K562 (cell line): Measurements from ENCODE around the gene LIPE. TPM values are rescaled to one million over a fixed set of nuclear protein-coding genes. Genes with fewer than 3 reads are reported as not detected.

Experiments
- CREBBP ChIP-seq: IDR thresholded peaks from one replicate; pipeline ENCODE4 v1.6.1; 2012; ENCODE audit warnings: low read depth, mild to moderate bottlenecking, control low read depth, inconsistent platforms, low read length
- CREM ChIP-seq: IDR thresholded peaks from 2 replicates; pipeline ENCODE4 v1.6.1; 2014; ENCODE audit warnings: antibody characterized with exemption, low read depth
- CXXC5 ChIP-seq: fragments of 250-450 bp; sonication (Bioruptor Pico); IDR thresholded peaks from 2 replicates; pipeline ENCODE4 v1.8.0; 2022; ENCODE audit warnings: inconsistent platforms, mild to moderate bottlenecking, moderate library complexity
- EHMT2 ChIP-seq: fragments of 450-650 bp; IDR thresholded peaks from 2 replicates; pipeline ENCODE4 v1.6.1; 2018; ENCODE audit warnings: antibody characterized with exemption
- IRF2 ChIP-seq: sonication (generic); formaldehyde crosslinking; IDR thresholded peaks from 2 replicates; pipeline ENCODE4 v1.8.1; 2022; ENCODE audit warnings: mild to moderate bottlenecking, missing genetic modification reagents
- KLF10 ChIP-seq: fragments of 250-450 bp; sonication (Bioruptor Pico); IDR thresholded peaks from 2 replicates; pipeline ENCODE4 v1.6.1; 2021; ENCODE audit warnings: matching md5 sums
- OTX1 ChIP-seq: fragments of 450-650 bp; formaldehyde crosslinking; IDR thresholded peaks from 2 replicates; pipeline ENCODE4 v1.4.0; 2022; ENCODE audit warnings: mild to moderate bottlenecking
- PML ChIP-seq: IDR thresholded peaks from 2 replicates; pipeline ENCODE4 v1.6.1; 2012; ENCODE audit warnings: low read length, inconsistent platforms
- POLR2AphosphoS5 ChIP-seq: IDR thresholded peaks from 2 replicates; pipeline ENCODE4 v1.6.1; 2011; ENCODE audit warnings: mild to moderate bottlenecking, low read depth, low read length, moderate library complexity; ENCODE audit not compliant: control insufficient read depth, insufficient read depth
- SMARCC2 ChIP-seq: fragments of 450-650 bp; IDR thresholded peaks from 2 replicates; pipeline ENCODE4 v1.6.1; 2017; ENCODE audit warnings: antibody characterized with exemption, moderate library complexity, mild to moderate bottlenecking, low read depth
- STAT5A ChIP-seq: IDR thresholded peaks from 2 replicates; pipeline ENCODE4 v1.6.1; 2012; ENCODE audit warnings: low read length, inconsistent platforms, borderline replicate concordance
- TGIF2 ChIP-seq: sonication (generic); formaldehyde crosslinking; IDR thresholded peaks from 2 replicates; pipeline ENCODE4 v1.8.1; 2022; ENCODE audit warnings: mild to moderate bottlenecking, missing genetic modification reagents, moderate library complexity
- polyA plus RNA-seq, 8 experiments: library from polyadenylated mRNA; depleted of rRNA in 4 of 8; stranded (reverse) in 5 of 8; unstranded in 3 of 8; fragments of >200 nt; fragmentation: Nextera tagmentation in 2 of 8; fragmentation: Illumina TruSeq in 1 of 8; extraction: Ambion mirVana in 2 of 8; extraction: Trizol in 1 of 8; gene quantifications; 2 replicates each; pipeline versions ENCODE4 v1.2.1 to v1.2.3, GENCODE V29; 2011 to 2014; ENCODE audit warnings: inconsistent platforms in 1 of 8, missing spikeins in 1 of 8
- total RNA-seq, 7 experiments: library from RNA; depleted of rRNA in 6 of 7; stranded (reverse); fragments of >200 nt in 6 of 7; fragmentation: Illumina TruSeq in 2 of 7; extraction: Trizol in 2 of 7; gene quantifications; 2 replicates each; pipeline versions ENCODE4 v1.2.1 to v1.2.3, GENCODE V29; 2011 to 2021; ENCODE audit warnings: low replicate concordance in 1 of 7
- TF ChIP-seq, protein P1 (sequence below): fragments of 250-450 bp; sonication (Bioruptor Pico); IDR thresholded peaks from 2 replicates; pipeline ENCODE4 v1.4.0; 2020; ENCODE audit warnings: mild to moderate bottlenecking
- TF ChIP-seq, protein P2 (sequence below): fragments of 450-650 bp; formaldehyde crosslinking; IDR thresholded peaks from 2 replicates; pipeline ENCODE4 v1.4.0; 2022; ENCODE audit warnings: mild to moderate bottlenecking, moderate library complexity
- TF ChIP-seq, protein P3 (sequence below): sonication (generic); formaldehyde crosslinking; IDR thresholded peaks from 2 replicates; pipeline ENCODE4 v1.9.0; 2022; ENCODE audit warnings: mild to moderate bottlenecking, missing genetic modification reagents
- TF ChIP-seq, protein P4 (sequence below): fragments of 450-650 bp; formaldehyde crosslinking; IDR thresholded peaks from 2 replicates; pipeline ENCODE4 v1.4.0; 2020; ENCODE audit warnings: mild to moderate bottlenecking
- TF ChIP-seq, protein P5 (sequence below), 2 experiments: IDR thresholded peaks; 2 replicates each; pipeline ENCODE4 v1.6.1; 2011; ENCODE audit warnings: borderline replicate concordance in 1 of 2, control low read depth in 1 of 2, low read depth in 1 of 2, low read length in 1 of 2, mild to moderate bottlenecking in 1 of 2, mixed read lengths in 1 of 2, moderate library complexity in 1 of 2; ENCODE audit not compliant: insufficient read depth in 1 of 2, insufficient read length in 1 of 2, poor library complexity in 1 of 2, severe bottlenecking in 1 of 2; ENCODE audit errors: extremely low read depth in 1 of 2
- TF ChIP-seq, protein P6 (sequence below), 3 experiments: IDR thresholded peaks in 2 of 3; conservative IDR thresholded peaks in 1 of 3; 2 replicates each; pipeline ENCODE4 v1.5.1; 2011 to 2012; ENCODE audit warnings: low read length in 3 of 3, mild to moderate bottlenecking in 3 of 3, control low read depth in 2 of 3, improper control_type of control experiment in 1 of 3, inconsistent platforms in 1 of 3, low read depth in 1 of 3, mixed read lengths in 1 of 3, moderate library complexity in 1 of 3; ENCODE audit not compliant: insufficient read depth in 2 of 3

Gene LIPE
- total and polyA plus RNA-seq, 9 of the 15 experiments (the other 6 are each of a cell fraction or from before 2014, with no cell fraction given): 0.22 TPM; not detected in 8

DNA sequence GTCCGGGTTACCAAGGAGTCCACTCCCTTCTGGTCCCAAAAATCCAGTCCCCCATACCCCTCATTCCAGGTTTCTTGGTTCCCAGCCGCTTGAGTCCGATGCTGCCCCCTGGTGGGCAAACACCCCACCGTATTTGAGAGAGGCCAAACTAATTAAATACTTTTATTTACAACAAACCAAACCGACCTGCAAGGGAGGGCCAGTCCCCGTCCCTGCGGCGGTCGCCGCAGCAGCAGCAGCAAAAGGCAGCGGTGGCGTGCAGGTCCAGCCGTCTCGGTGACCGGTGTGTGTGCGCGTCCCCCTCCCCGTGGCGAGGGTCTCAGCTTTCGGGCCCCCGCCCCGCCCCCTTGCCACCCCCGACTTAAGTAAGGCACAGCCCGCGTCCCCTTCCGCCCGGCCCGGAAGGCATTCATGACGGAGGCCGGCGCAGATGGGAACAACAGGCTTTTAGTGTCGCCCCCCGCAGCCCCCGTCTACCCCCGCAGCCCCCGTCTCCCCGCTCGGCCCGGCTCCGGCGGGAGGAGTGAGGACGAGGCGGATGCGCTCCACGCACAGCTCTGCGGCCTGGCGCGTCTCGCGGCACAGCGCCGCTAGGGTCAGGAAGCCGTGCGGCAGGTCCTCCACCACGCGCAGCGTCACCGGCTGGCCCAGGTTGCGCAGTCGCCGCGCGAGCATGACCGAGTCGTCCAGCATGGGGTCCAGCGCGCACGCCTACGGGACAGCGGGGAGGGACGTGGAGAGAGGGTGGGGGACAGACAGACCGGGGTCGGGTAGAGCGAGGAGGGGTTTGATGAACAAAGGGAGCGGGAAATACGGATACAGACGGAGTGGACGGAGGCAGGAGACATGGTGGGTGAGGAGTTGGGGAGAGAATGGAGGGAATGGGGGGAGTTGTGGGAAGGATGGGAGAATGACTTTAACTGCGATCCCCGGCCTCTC is 25.6 kb downstream of the LIPE start (continued):
- TF ChIP-seq, protein P1, sequence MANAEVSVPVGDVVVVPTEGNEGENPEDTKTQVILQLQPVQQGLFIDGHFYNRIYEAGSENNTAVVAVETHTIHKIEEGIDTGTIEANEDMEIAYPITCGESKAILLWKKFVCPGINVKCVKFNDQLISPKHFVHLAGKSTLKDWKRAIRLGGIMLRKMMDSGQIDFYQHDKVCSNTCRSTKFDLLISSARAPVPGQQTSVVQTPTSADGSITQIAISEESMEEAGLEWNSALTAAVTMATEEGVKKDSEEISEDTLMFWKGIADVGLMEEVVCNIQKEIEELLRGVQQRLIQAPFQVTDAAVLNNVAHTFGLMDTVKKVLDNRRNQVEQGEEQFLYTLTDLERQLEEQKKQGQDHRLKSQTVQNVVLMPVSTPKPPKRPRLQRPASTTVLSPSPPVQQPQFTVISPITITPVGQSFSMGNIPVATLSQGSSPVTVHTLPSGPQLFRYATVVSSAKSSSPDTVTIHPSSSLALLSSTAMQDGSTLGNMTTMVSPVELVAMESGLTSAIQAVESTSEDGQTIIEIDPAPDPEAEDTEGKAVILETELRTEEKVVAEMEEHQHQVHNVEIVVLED: peak; percentile 15; the same call in 1 of the 2 replicates
- no peak for TF ChIP-seq PML
- TF ChIP-seq POLR2AphosphoS5: no peak
- TF ChIP-seq STAT5A: no peak
- peak; percentile 28; the same call in 1 of the 2 replicates for TF ChIP-seq CXXC5 (CRISPR knock-in tag)
- TF ChIP-seq OTX1 (CRISPR knock-in tag): no peak
- TF ChIP-seq, protein P2, sequence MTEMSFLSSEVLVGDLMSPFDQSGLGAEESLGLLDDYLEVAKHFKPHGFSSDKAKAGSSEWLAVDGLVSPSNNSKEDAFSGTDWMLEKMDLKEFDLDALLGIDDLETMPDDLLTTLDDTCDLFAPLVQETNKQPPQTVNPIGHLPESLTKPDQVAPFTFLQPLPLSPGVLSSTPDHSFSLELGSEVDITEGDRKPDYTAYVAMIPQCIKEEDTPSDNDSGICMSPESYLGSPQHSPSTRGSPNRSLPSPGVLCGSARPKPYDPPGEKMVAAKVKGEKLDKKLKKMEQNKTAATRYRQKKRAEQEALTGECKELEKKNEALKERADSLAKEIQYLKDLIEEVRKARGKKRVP: no peak
- TF ChIP-seq TGIF2 (CRISPR knock-in tag): no peak
- no peak for TF ChIP-seq KLF10 (CRISPR knock-in tag)
- no peak for TF ChIP-seq EHMT2
- TF ChIP-seq, protein P3, sequence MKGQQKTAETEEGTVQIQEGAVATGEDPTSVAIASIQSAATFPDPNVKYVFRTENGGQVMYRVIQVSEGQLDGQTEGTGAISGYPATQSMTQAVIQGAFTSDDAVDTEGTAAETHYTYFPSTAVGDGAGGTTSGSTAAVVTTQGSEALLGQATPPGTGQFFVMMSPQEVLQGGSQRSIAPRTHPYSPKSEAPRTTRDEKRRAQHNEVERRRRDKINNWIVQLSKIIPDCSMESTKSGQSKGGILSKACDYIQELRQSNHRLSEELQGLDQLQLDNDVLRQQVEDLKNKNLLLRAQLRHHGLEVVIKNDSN (CRISPR knock-in tag): no peak
- no peak for TF ChIP-seq CREBBP
- no peak for TF ChIP-seq SMARCC2
- no peak for TF ChIP-seq IRF2
- TF ChIP-seq CREM: peak; percentile 33
- TF ChIP-seq, protein P4, sequence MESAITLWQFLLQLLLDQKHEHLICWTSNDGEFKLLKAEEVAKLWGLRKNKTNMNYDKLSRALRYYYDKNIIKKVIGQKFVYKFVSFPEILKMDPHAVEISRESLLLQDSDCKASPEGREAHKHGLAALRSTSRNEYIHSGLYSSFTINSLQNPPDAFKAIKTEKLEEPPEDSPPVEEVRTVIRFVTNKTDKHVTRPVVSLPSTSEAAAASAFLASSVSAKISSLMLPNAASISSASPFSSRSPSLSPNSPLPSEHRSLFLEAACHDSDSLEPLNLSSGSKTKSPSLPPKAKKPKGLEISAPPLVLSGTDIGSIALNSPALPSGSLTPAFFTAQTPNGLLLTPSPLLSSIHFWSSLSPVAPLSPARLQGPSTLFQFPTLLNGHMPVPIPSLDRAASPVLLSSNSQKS: no peak
- TF ChIP-seq, protein P5, sequence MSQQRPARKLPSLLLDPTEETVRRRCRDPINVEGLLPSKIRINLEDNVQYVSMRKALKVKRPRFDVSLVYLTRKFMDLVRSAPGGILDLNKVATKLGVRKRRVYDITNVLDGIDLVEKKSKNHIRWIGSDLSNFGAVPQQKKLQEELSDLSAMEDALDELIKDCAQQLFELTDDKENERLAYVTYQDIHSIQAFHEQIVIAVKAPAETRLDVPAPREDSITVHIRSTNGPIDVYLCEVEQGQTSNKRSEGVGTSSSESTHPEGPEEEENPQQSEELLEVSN (IDR thresholded peaks at IDR 0.05; ENCODE audit: borderline replicate concordance in 1 of 2, extremely low read depth in 1 of 2, insufficient read depth in 1 of 2, insufficient read length in 1 of 2, low read depth in 1 of 2, low read length in 1 of 2, poor library complexity in 1 of 2, severe bottlenecking in 1 of 2): peak in 1 of 2 experiments; percentile 32
- TF ChIP-seq, protein P6, sequence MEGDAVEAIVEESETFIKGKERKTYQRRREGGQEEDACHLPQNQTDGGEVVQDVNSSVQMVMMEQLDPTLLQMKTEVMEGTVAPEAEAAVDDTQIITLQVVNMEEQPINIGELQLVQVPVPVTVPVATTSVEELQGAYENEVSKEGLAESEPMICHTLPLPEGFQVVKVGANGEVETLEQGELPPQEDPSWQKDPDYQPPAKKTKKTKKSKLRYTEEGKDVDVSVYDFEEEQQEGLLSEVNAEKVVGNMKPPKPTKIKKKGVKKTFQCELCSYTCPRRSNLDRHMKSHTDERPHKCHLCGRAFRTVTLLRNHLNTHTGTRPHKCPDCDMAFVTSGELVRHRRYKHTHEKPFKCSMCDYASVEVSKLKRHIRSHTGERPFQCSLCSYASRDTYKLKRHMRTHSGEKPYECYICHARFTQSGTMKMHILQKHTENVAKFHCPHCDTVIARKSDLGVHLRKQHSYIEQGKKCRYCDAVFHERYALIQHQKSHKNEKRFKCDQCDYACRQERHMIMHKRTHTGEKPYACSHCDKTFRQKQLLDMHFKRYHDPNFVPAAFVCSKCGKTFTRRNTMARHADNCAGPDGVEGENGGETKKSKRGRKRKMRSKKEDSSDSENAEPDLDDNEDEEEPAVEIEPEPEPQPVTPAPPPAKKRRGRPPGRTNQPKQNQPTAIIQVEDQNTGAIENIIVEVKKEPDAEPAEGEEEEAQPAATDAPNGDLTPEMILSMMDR (IDR thresholded peaks at IDR 0.05 in 2 of 3, conservative IDR thresholded peaks at IDR 0.05 in 1 of 3; ENCODE audit: insufficient read depth in 2 of 3, low read depth in 1 of 3, low read length in 3 of 3): peak; percentile 85 to 88 (median 85)
